Kidney glomerular epithelial cell (primary cell): ENCODE data around the gene KRTAP22-1.

ENCODE experiments used
- DNase-seq: peaks from one replicate; lab custom pipeline; 2025; lab: John Stamatoyannopoulos, UW

Gene KRTAP22-1

DNA sequence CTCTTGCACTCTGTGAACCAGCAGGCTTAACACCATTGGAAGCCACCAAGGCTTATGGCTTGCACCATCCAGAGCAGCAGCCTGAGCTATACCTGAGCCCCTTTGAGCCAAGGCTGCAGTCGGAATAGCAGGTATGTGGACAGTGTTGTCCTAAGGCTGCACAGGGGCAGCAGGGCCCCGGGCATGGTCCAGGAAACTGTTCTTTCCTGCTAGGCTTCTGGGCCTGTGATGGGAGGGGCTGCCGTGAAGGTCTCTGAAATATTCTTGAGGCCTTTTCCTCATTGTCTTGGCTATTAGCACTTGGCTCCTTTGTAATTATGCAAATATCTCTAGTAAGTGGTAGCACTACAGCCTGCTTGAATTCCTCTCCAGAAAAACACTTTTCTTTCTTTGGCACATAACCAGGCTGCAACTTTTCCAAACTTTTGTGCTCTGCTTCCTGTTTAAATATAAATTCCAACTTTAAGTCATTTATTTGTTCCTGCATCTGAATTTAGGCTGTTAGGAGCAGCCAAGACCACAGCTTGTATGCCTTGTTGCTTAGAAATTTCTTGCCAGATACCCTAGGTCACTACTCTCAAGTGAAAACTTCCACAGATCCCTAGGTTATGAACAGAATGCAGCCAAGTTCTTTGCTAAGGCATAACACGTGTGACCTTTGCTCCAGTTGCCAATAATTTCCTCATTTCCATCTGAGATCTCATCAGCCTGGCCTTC lies 24.7 kb downstream of the KRTAP22-1 start:
- DNase-seq = no peak

DNA sequence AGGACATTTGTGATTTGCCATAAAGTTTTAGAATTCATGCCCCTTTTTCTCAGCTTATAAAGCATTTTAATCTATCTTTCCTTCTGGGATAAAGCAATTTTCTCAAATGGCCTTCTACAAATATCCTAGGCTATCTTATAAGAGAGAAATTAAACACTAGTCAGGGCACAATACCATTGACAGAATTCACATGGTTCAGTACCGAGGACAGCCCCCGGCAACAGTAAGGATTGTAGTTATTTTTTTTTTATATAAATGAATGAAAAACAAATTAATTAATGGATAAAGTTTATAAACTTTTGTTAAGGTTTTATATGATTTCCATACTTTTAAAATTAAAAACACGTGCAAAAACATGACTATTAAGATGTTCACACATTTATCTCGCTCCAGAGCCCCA lies 27.2 kb downstream of the KRTAP22-1 start:
- no peak for DNase-seq

DNA sequence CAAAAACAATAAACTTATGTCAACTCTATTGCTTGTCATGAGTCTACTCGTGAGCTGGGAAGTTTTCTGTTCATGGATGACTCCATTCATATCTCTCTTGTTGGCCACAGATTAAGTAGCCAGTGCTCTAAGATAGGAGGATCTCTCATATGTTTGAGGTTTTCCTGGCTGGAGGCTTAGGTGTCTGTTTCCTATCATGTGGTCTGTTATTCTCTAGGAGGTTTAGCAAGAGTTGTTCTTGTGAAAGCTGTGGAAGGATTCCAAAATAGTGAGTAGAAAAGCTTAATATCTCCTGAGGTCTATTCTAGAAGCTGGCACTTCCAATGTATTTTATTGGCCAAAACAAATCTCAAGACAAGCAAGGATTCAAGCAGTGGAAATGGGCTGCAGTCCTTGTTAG lies 28.3 kb downstream of the KRTAP22-1 start:
- DNase-seq = no peak

DNA sequence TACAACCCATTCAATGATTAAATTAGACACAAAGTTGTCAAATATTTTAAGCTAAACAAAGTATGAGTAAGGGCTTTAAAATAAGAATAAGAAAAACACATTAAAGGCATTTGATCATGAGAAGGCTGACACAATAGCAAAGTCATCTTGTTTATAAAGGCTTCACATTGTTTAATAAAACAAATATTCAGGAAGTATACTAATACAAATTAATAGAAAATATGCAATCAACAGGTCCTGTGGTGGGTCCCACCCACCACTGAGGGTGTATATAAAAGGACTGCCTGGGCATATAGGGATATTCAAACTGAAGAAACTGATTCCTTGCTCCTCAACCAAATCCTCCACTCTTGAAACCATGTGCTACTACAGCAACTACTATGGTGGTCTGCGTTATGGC lies 34.0 kb downstream of the KRTAP22-1 start, which contains the start of gene KRTAP20-2:
KRTAP20-2 (plus strand) TSS at position 301 of the 400 bp plus-strand sequence; CDS start at position 359, 58 bp downstream.
- no peak for DNase-seq

DNA sequence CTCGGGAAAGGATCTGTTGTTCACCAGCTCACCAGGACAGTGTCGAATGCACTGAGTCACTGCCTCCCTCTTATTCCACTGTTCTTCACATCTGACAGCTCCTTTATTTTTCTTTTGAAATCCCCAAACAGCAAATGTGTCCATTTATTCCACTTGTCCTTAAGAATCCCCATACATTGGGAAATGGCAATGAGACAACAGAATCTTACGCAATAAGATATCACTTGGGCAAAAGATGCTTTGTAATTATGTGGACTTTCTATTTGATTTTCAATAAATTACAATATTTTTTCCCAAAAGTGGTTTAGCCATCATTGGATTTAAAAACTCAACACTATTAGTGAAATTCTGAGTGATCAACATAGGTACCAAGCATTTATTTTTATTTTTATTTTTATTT lies 37.8 kb downstream of the KRTAP22-1 start:
- no peak for DNase-seq

DNA sequence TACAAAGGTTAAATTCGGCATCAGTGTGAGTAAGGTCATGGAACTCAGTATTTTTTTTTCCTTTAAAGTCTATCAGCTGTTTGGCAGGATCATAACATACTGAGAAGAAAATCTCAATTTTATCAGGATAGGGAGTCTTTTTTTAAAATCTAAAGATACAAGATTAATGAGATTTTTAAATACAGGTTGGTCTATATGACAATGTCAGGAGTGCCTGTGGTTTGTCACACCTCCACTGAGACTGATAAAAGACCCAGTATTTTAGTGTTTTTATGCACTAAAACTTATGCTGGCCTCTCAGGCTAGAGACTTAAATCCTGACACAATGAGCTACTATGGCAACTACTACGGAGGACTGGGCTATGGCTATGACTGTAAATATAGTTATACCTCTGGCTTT lies 41.7 kb downstream of the KRTAP22-1 start, which contains the start of gene KRTAP20-3:
KRTAP20-3 (plus strand) TSS at position 301 of the 400 bp plus-strand sequence.
- DNase-seq = no peak

DNA sequence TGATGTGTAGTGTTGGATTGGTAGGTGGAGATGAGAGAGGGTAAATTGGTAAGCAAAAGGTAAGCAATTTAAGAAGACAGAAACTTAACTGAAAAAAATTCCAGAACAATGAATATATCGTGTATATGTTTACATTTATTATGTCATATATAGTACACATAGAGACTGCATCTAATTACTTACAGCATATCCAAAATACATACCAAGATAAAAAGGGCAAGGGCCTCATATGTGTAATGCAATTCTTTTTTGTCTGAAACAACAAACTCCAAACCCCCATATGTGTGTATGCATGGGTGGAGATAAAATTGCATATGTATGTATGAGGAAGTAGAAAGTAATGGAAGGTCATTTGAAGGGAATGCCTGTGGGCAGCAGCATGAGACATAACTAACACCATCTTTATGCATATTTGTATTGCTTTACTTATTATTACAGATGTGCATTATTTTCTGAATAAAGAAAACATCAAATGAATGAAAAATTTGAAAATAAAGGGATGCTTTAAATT lies 46.1 kb downstream of the KRTAP22-1 start:
- no peak for DNase-seq
